IMR-90 (cell line): Measurements from ENCODE around the gene LHX5. TPM values are rescaled to one million over a fixed set of nuclear protein-coding genes. Genes with fewer than 3 reads are reported as not detected.

ENCODE experiments used
- ATAC-seq: fragments of 200-7000 bp; cut with Tn5 transposase; 2 replicates; pipeline ENCODE4 v1.9.1; 2020; ENCODE audit warnings: low read depth, mild to moderate bottlenecking, moderate library complexity
- BruUV-seq: library from RNA; stranded (reverse); fragments of 400-500 nt; replicated peaks from 2 replicates; lab custom pipeline; 2021; lab: Mats Ljungman, UMichigan
- CTCF ChIA-PET: fragments of 300-600 bp; formaldehyde crosslinking; extraction: SDS; loops from one replicate; lab custom pipeline; 2021; ENCODE audit warnings: antibody characterized with exemption; lab: Yijun Ruan, JAX
- POLR2A ChIA-PET: fragments of 300-600 bp; sonication (Branson Sonifier 250); formaldehyde crosslinking; loops from one replicate; lab custom pipeline; 2022; ENCODE audit warnings: antibody characterized with exemption; ENCODE audit not compliant: unreplicated experiment; lab: Charles Lee
- DNase-seq: peaks from one replicate; pipeline ENCODE4 v3.0.0; 2013
- H2AFZ ChIP-seq: replicated peaks from 2 replicates; pipeline ENCODE3; 2013; ENCODE audit warnings: low read length, mild to moderate bottlenecking; ENCODE audit not compliant: poor library complexity
- H2AK5ac ChIP-seq: 2 replicates; pipeline ENCODE4 v1.6.1; 2013; ENCODE audit warnings: low read depth, low read length, inconsistent platforms
- H2AK9ac ChIP-seq: replicated peaks from 2 replicates; pipeline ENCODE3; 2013; ENCODE audit warnings: mild to moderate bottlenecking, low read depth, low read length, moderate library complexity; ENCODE audit not compliant: poor library complexity
- H2BK120ac ChIP-seq: 2 replicates; pipeline ENCODE4 v1.6.1; 2013; ENCODE audit warnings: low read depth, low read length, inconsistent platforms
- H2BK15ac ChIP-seq: 3 replicates; pipeline ENCODE4 v1.6.1; 2013; ENCODE audit warnings: low read depth, low read length, inconsistent platforms
- H2BK20ac ChIP-seq: 2 replicates; pipeline ENCODE4 v1.6.1; 2013; ENCODE audit warnings: low read depth, mild to moderate bottlenecking, inconsistent platforms, low read length, moderate library complexity
- H2BK5ac ChIP-seq: 2 replicates; pipeline ENCODE4 v1.6.1; 2013; ENCODE audit warnings: mild to moderate bottlenecking, low read depth, low read length, inconsistent platforms; ENCODE audit not compliant: poor library complexity, severe bottlenecking
- H3K14ac ChIP-seq: replicated peaks from 2 replicates; pipeline ENCODE4 v1.6.1; 2013; ENCODE audit warnings: low read depth, low read length, inconsistent platforms
- H3K18ac ChIP-seq: 2 replicates; pipeline ENCODE4 v1.6.1; 2013; ENCODE audit warnings: low read depth, low read length, control low read depth
- H3K23ac ChIP-seq: 2 replicates; pipeline ENCODE4 v1.6.1; 2013; ENCODE audit warnings: low read depth, low read length, inconsistent platforms
- H3K27ac ChIP-seq: 2 replicates; pipeline ENCODE4 v1.5.1; 2013; ENCODE audit warnings: mild to moderate bottlenecking, control low read depth, low read length; ENCODE audit not compliant: insufficient read depth
- H3K27me3 ChIP-seq: 2 replicates; pipeline ENCODE4 v1.6.1; 2013; ENCODE audit warnings: low read length; ENCODE audit not compliant: control insufficient read depth, insufficient read depth
- H3K36me3 ChIP-seq: 2 replicates; pipeline ENCODE4 v1.6.1; 2013; ENCODE audit warnings: low read length, mixed read lengths; ENCODE audit not compliant: control insufficient read depth, insufficient read depth
- H3K4ac ChIP-seq: 2 replicates; pipeline ENCODE4 v1.6.1; 2013; ENCODE audit warnings: low read depth, low read length, inconsistent platforms
- H3K4me1 ChIP-seq: 2 replicates; pipeline ENCODE4 v1.6.1; 2013; ENCODE audit warnings: low read length, mixed read lengths; ENCODE audit not compliant: control insufficient read depth, insufficient read depth
- H3K4me2 ChIP-seq: 2 replicates; pipeline ENCODE4 v1.6.1; 2013; ENCODE audit warnings: low read depth, mild to moderate bottlenecking, control low read depth, low read length, moderate library complexity
- H3K4me3 ChIP-seq: 2 replicates; pipeline ENCODE4 v1.5.1; 2013; ENCODE audit warnings: low read depth, mild to moderate bottlenecking, control low read depth, low read length, moderate library complexity; ENCODE audit not compliant: insufficient read depth
- H3K56ac ChIP-seq: 2 replicates; pipeline ENCODE4 v1.6.1; 2013; ENCODE audit warnings: low read length, inconsistent platforms; ENCODE audit not compliant: insufficient read depth; ENCODE audit errors: extremely low read depth
- H3K79me1 ChIP-seq, 2 experiments: 2 replicates each; pipeline ENCODE4 v1.6.1; 2013; ENCODE audit warnings: low read length in 2 of 2, inconsistent platforms in 1 of 2, low read depth in 1 of 2
- H3K9ac ChIP-seq: 2 replicates; pipeline ENCODE4 v1.6.1; 2013; ENCODE audit warnings: low read depth, low read length, control low read depth
- H3K9me1 ChIP-seq: 2 replicates; pipeline ENCODE4 v1.6.1; 2013; ENCODE audit warnings: low read length, inconsistent platforms; ENCODE audit not compliant: insufficient read depth
- H3K9me3 ChIP-seq: 2 replicates; pipeline ENCODE4 v1.6.1; 2013; ENCODE audit warnings: low read length; ENCODE audit not compliant: control insufficient read depth, insufficient read depth
- H4K20me1 ChIP-seq: 2 replicates; pipeline ENCODE4 v1.6.1; 2013; ENCODE audit warnings: low read length, inconsistent platforms; ENCODE audit not compliant: insufficient read depth
- H4K5ac ChIP-seq: 2 replicates; pipeline ENCODE4 v1.6.1; 2013; ENCODE audit warnings: mild to moderate bottlenecking, low read depth, low read length, control low read depth
- H4K8ac ChIP-seq, 2 experiments: 2 replicates each; pipeline ENCODE4 v1.6.1; 2013; ENCODE audit warnings: low read depth in 2 of 2, low read length in 2 of 2, control low read depth in 1 of 2, inconsistent platforms in 1 of 2
- H4K91ac ChIP-seq: 2 replicates; pipeline ENCODE4 v1.6.1; 2013; ENCODE audit warnings: low read depth, low read length, inconsistent platforms; ENCODE audit not compliant: insufficient read depth
- CEBPB ChIP-seq: IDR thresholded peaks from 2 replicates; pipeline ENCODE4 v1.6.1; 2012; ENCODE audit warnings: low read depth, low read length, improper control_type of control experiment
- CHD1 ChIP-seq: IDR thresholded peaks from 2 replicates; pipeline ENCODE4 v1.6.1; 2012; ENCODE audit warnings: low read depth, low read length, improper control_type of control experiment
- CTCF ChIP-seq: conservative IDR thresholded peaks from 2 replicates; pipeline ENCODE4 v1.5.1; 2012; ENCODE audit warnings: mild to moderate bottlenecking, low read depth, low read length, improper control_type of control experiment
- ELK1 ChIP-seq: fragments of 150-350 bp; IDR thresholded peaks from 2 replicates; pipeline ENCODE4 v1.6.1; 2016; ENCODE audit warnings: low read depth, mild to moderate bottlenecking, low read length, moderate library complexity, borderline replicate concordance
- FOS ChIP-seq: fragments of 150-350 bp; IDR thresholded peaks from 2 replicates; pipeline ENCODE4 v1.6.1; 2016; ENCODE audit warnings: low read depth, low read length
- MAFK ChIP-seq: IDR thresholded peaks from 2 replicates; pipeline ENCODE4 v1.6.1; 2012; ENCODE audit warnings: low read depth, low read length, improper control_type of control experiment
- MAZ ChIP-seq: IDR thresholded peaks from 2 replicates; pipeline ENCODE4 v1.6.1; 2012; ENCODE audit warnings: low read depth, mild to moderate bottlenecking, low read length, improper control_type of control experiment, moderate library complexity, borderline replicate concordance
- MXI1 ChIP-seq: IDR thresholded peaks from 2 replicates; pipeline ENCODE4 v1.6.1; 2012; ENCODE audit warnings: low read depth, mild to moderate bottlenecking, low read length, moderate library complexity, borderline replicate concordance
- NFE2L2 ChIP-seq: fragments of 150-350 bp; IDR thresholded peaks from 2 replicates; pipeline ENCODE4 v1.6.1; 2016; ENCODE audit warnings: low read depth, mild to moderate bottlenecking, low read length
- POLR2A ChIP-seq: IDR thresholded peaks from 2 replicates; pipeline ENCODE4 v1.6.1; 2012; ENCODE audit warnings: mild to moderate bottlenecking, low read depth, low read length
- RAD21 ChIP-seq: IDR thresholded peaks from 2 replicates; pipeline ENCODE4 v1.6.1; 2012; ENCODE audit warnings: low read length, improper control_type of control experiment
- RFX5 ChIP-seq: IDR thresholded peaks from 2 replicates; pipeline ENCODE4 v1.8.0; 2012; ENCODE audit warnings: low read depth, mild to moderate bottlenecking, low read length, moderate library complexity
- SMC3 ChIP-seq: fragments of 150-350 bp; IDR thresholded peaks from 2 replicates; pipeline ENCODE4 v1.6.1; 2016; ENCODE audit warnings: low read depth, mild to moderate bottlenecking, antibody characterized with exemption, low read length, moderate library complexity
- USF2 ChIP-seq: fragments of 150-350 bp; IDR thresholded peaks from 2 replicates; pipeline ENCODE4 v1.6.1; 2017; ENCODE audit warnings: mild to moderate bottlenecking, antibody characterized with exemption, low read length, low read depth
- WGBS, 2 experiments: methylation state at CpG; one replicate each; pipeline versions ENCODE4 v1.1.5 to v1.1.7; 2013; ENCODE audit warnings: missing lambda C conversion rate in 2 of 2; ENCODE audit not compliant: insufficient read length in 1 of 2; ENCODE audit errors: extremely low coverage in 2 of 2; 5-methylcytosine and 5-hydroxymethylcytosine counted together
- dilution Hi-C: fragments of 300-500 bp; cut with HindIII; formaldehyde crosslinking; loops from one replicate; pipeline ENCODE4 v1.14.3; 2018; ENCODE audit warnings: low sequenced_read_pairs; ENCODE audit not compliant: unreplicated experiment
- in situ Hi-C: fragments of 300-500 bp; cut with MboI; formaldehyde crosslinking; loops from 3 replicates; pipeline ENCODE4 v1.14.3; 2019; ENCODE audit warnings: low sequenced_read_pairs, inconsistent platforms, mixed read lengths
- intact Hi-C: fragments of 100-400 bp; cut with micrococcal nuclease; formaldehyde crosslinking; loops from 2 replicates; pipeline ENCODE4 v1.10.0; 2022
- polyA plus RNA-seq, 3 experiments: library from polyadenylated mRNA; depleted of rRNA; stranded (reverse); fragments of >200 nt; gene quantifications; 2 replicates each; pipeline ENCODE4 v1.2.3, GENCODE V29; 2012; ENCODE audit warnings: low replicate concordance in 1 of 3
- total RNA-seq: library from RNA; depleted of rRNA; stranded (reverse); fragments of >200 nt; gene quantifications from 2 replicates; pipeline ENCODE4 v1.2.3, GENCODE V29; 2012

The LHX5 gene
- total and polyA plus RNA-seq, 2 of the 4 experiments (the other 2 are of a cell fraction), result not detected

GRCh38 chr12:113504917-113505316 lies 33.2 kb upstream of the LHX5 start:
- Histone ChIP-seq H4K8ac (no peak overlapping the region), H3K9me3 (no peaks in the 10 kb centered on the region), H3K4me3 (no peak overlapping the region), H2AK9ac (no peak overlapping the region), H3K4me2 (no peak overlapping the region), H2AFZ (no peak overlapping the region), H3K4ac (no peak overlapping the region), H3K4me1 (no peaks in the 10 kb centered on the region), H2BK120ac (no peak overlapping the region), H2BK15ac (no peak overlapping the region), H4K5ac (no peak overlapping the region), H2AK5ac (no peak overlapping the region), H3K27me3 (no peaks in the 10 kb centered on the region), H4K20me1 (no peaks in the 10 kb centered on the region), H3K14ac (no peak overlapping the region), H3K56ac (no peak overlapping the region), H3K9me1 (no peaks in the 10 kb centered on the region), H2BK20ac (no peak overlapping the region), H4K91ac (no peak overlapping the region), H3K23ac (no peak overlapping the region), H3K18ac (no peak overlapping the region), H3K9ac (no peak overlapping the region), H3K36me3 (no peaks in the 10 kb centered on the region), H3K79me1 (no peaks in the 10 kb centered on the region), H3K27ac (no peak overlapping the region), H2BK5ac (no peak overlapping the region)
- ChIA-PET POLR2A (no interaction called here), CTCF (no interaction called here)
- intact Hi-C loops, result no loop called here
- dilution Hi-C loops, result no loop called here
- ATAC-seq (no peak), DNase-seq (no peak)
- no TSS peak for BruUV-seq
- TF ChIP-seq CTCF (no peak), MXI1 (no peak), NFE2L2 (no peak), CHD1 (no peak), SMC3 (no peak), POLR2A (no peak), RAD21 (no peak), ELK1 (no peak), USF2 (no peak), MAZ (no peak), FOS (no peak), MAFK (no peak), RFX5 (no peak), CEBPB (no peak)
- WGBS, 2 experiments, result 72% methylated on average over 3 of the region's 8 CpGs; no CpG with 5 or more reads in 1 of the 2 experiments
- in situ Hi-C loops, result no loop called here
